ENCODE measurements around the gene NRAS.

GRCh38 chr1:114695430-114696058 lies 21.0 kb downstream of the NRAS start, which contains the start of gene AMPD1:
- no peak for TF ChIP-seq POLR2A (IDR thresholded peaks at IDR 0.05)
- TF ChIP-seq CTCF (IDR thresholded peaks at IDR 0.05) = no peak
